Esophagus squamous epithelium (tissue), 5 donors: Measurements from ENCODE around the gene MYH8. TPM values are rescaled to one million over a fixed set of nuclear protein-coding genes. Genes with fewer than 3 reads are reported as not detected.

Source experiments
- DNase-seq: peaks from one replicate; lab custom pipeline; 2025; lab: John Stamatoyannopoulos, UW
- H3K27ac ChIP-seq, 4 donors: fragments of 200-600 bp; sonication (generic); one replicate each; pipeline ENCODE4 v1.5.1; 2016 to 2019; ENCODE audit warnings: mild to moderate bottlenecking in 1 of 4
- H3K27me3 ChIP-seq, 4 donors: fragments of 200-600 bp; sonication (generic); 1 replicate in 3 of 4; 2 replicates in 1 of 4; pipeline versions ENCODE4 v1.5.1 to v1.6.0; 2017 to 2021; ENCODE audit warnings: antibody characterized with exemption in 1 of 4
- H3K36me3 ChIP-seq, 3 donors: fragments of 200-600 bp; sonication (generic); one replicate each; pipeline ENCODE4 v1.5.1; 2016 to 2019
- H3K4me1 ChIP-seq, 3 donors: fragments of 200-600 bp; sonication (generic); one replicate each; pipeline ENCODE4 v1.5.1; 2017 to 2019
- H3K4me3 ChIP-seq, 4 donors: fragments of 200-600 bp; sonication (generic); 1 replicate in 3 of 4; 2 replicates in 1 of 4; pipeline ENCODE4 v1.5.1; 2016 to 2019; ENCODE audit warnings: mild to moderate bottlenecking in 2 of 4, moderate library complexity in 1 of 4
- H3K9me3 ChIP-seq, 3 donors: fragments of 200-600 bp; sonication (generic); one replicate each; pipeline ENCODE4 v1.5.1; 2016 to 2019
- POLR2A ChIP-seq, 4 donors: fragments of 450-650 bp; IDR thresholded peaks; one replicate each; pipeline ENCODE4 v1.6.1; 2017; ENCODE audit warnings: antibody characterized with exemption in 4 of 4, mild to moderate bottlenecking in 4 of 4, moderate library complexity in 3 of 4
- WGBS, 2 donors: methylation state at CpG; one replicate each; pipeline ENCODE4 v1.1.5; 2018; 5-methylcytosine and 5-hydroxymethylcytosine counted together
- intact Hi-C: fragments of 100-400 bp; cut with DNase I; formaldehyde crosslinking; loops from one replicate; pipeline ENCODE4 v1.15.0; 2022
- total RNA-seq, 4 donors: library from RNA; depleted of rRNA; stranded (reverse); fragments of >200 nt; gene quantifications; one replicate each; pipeline ENCODE4 v1.1.0, GENCODE V29; 2016
- TF ChIP-seq, protein P1 (sequence below), 6 experiments: fragments of 450-650 bp in 4 of 6; fragments of 200-600 bp in 2 of 6; sonication (generic) in 2 of 6; IDR thresholded peaks; one replicate each; pipeline ENCODE4 v1.5.1; 2016 to 2019; ENCODE audit warnings: antibody characterized with exemption in 6 of 6, mild to moderate bottlenecking in 4 of 6, moderate library complexity in 4 of 6
- donor health status: DM: yes; HTN: yes; CAD: no.

Gene MYH8
- total RNA-seq, 4 donors from 2014 or later: not detected

DNA sequence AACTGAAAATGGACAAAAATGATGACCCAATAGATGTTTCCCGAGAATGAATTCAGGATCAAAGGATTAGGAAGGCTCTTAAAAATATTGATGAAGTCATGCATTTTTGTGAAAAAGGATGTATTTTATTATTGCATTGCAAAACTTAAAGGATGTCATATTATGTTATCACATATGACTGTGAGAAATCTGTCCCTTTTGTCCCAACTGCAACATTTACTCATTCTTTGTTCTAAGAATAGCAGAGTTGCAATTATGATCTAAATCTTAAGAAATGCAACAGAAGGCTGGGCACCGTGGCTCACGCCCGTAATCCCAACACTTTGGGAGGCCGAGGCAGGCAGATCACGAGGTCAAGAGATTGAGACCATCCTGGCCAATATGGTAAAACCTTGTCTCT is 35.9 kb downstream of the MYH8 start:
- intact Hi-C loops: loop anchor here (10.0 kb wide), 1 partner anchor 59 kb away; no protein-coding TSS in a partner anchor
- no peak for TF ChIP-seq POLR2A (IDR thresholded peaks at IDR 0.05)
- TF ChIP-seq, protein P1, sequence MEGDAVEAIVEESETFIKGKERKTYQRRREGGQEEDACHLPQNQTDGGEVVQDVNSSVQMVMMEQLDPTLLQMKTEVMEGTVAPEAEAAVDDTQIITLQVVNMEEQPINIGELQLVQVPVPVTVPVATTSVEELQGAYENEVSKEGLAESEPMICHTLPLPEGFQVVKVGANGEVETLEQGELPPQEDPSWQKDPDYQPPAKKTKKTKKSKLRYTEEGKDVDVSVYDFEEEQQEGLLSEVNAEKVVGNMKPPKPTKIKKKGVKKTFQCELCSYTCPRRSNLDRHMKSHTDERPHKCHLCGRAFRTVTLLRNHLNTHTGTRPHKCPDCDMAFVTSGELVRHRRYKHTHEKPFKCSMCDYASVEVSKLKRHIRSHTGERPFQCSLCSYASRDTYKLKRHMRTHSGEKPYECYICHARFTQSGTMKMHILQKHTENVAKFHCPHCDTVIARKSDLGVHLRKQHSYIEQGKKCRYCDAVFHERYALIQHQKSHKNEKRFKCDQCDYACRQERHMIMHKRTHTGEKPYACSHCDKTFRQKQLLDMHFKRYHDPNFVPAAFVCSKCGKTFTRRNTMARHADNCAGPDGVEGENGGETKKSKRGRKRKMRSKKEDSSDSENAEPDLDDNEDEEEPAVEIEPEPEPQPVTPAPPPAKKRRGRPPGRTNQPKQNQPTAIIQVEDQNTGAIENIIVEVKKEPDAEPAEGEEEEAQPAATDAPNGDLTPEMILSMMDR (IDR thresholded peaks at IDR 0.05): no peak
- WGBS, 2 donors: 58 to 69% methylated on average over 6 of the region's 6 CpGs
- Histone ChIP-seq H3K36me3 (no peaks in the 10 kb centered on the region), H3K4me1 (no peaks in the 10 kb centered on the region), H3K9me3 (no peaks in the 10 kb centered on the region), H3K27ac (no peak overlapping the region), H3K4me3 (no peak overlapping the region), H3K27me3 (peaks cover 0 to 6% (median 0%) of the 10 kb centered on the region in 4 donors)
- no peak for DNase-seq

DNA sequence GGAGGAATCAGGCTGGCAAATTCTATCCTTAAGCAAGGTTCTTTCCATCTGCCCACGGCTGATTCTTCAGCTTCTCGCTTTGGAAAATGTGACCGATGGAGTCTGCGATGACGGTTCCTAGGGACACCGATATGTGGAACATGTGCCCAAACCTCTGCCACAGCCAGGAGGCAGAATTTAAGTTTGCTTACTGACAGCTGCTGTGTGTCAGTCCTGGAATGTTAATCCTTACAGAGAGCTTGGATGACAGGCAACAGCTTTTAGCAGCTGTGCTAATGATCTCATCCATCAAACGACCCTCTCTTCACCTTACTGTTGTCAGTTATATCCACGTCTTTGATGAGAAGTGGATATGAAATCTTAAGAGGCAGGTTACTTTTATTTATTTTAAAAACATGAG is 37.6 kb downstream of the MYH8 start:
- Histone ChIP-seq H3K4me3 (no peak overlapping the region), H3K27ac (no peak overlapping the region), H3K36me3 (no peaks in the 10 kb centered on the region), H3K9me3 (no peaks in the 10 kb centered on the region), H3K27me3 (no peaks in the 10 kb centered on the region), H3K4me1 (no peaks in the 10 kb centered on the region)
- 33 to 45% methylated on average over 7 to 8 of the region's 8 CpGs for WGBS, 2 donors
- TF ChIP-seq, protein P1 (IDR thresholded peaks at IDR 0.05): no peak
- TF ChIP-seq POLR2A (IDR thresholded peaks at IDR 0.05): no peak
- intact Hi-C loops: loop anchor here (10.0 kb wide), 1 partner anchor 61 kb away; no protein-coding TSS in a partner anchor
- DNase-seq: no peak

DNA sequence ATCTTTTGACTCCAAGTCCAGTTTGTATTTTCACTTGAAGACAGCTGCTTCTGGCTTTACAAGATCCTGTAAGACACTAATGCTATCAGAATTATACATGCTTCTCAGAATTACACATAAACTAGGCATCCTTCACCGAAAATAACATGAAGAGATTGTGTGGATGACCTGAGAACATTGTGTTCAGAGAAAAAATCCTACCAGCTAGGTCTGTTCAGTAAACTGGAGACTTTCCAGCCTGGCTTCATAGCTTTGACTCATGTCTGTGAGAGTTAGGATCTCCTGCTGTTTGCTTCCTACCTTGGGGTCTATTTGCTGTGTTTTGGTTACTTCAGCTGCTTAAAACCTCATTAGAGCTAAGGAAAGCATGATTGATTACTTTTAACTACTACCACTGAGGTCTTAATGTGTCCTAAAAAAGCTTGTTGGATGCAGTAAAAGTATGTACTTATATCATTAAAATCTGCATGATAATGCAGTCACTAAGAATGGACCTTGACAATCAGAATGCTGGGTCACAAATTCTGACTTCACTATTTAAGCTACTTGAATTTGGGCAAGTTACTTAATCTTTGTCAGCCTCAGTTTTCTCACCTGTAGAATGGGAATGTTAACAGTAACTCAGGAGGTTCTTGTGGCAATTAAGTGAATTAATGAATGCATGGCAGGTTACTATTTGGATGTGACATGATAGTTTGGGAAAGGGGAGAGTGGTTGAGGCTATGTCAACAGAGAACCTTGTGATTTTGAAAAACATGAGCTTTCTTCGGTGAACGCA is 40.9 kb downstream of the MYH8 start:
- no peak overlapping the region for H3K27ac ChIP-seq
- no peak overlapping the region for H3K4me3 ChIP-seq
- H3K27me3 ChIP-seq: no peaks in the 10 kb centered on the region
- no peak for DNase-seq
- TF ChIP-seq POLR2A (IDR thresholded peaks at IDR 0.05): no peak
- TF ChIP-seq, protein P1 (IDR thresholded peaks at IDR 0.05): no peak
- no peaks in the 10 kb centered on the region for H3K4me1 ChIP-seq
- no peaks in the 10 kb centered on the region for H3K36me3 ChIP-seq
- intact Hi-C loops: loop anchor here (10.0 kb wide), 1 partner anchor 64 kb away; no protein-coding TSS in a partner anchor
- no peaks in the 10 kb centered on the region for H3K9me3 ChIP-seq
- 67 to 68% methylated on average over 3 of the region's 3 CpGs for WGBS, 2 donors

DNA sequence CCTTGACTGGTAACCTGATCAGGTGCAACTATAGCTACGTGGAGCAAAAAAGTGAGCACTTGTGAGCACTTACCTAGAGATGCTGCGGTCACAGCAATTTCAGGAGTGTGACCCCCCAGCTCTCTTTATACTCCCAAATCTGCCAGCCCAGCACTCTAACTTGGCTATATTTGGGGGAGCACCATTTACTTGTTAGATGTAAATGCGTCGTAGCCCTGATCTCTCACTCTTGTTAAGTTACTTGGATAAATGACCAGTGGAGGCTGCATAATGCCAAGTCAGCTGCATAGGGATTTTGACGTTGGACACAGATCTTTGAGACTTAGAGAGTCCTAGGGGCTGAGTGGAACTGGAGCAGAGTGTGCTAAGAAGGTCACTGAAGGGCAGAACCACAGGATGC is 48.8 kb downstream of the MYH8 start, which contains the start of gene MYH13:
Gene MYH13, minus strand, starts transcription at position 101 of the 400 bp plus-strand sequence. CDS start 8,476 bp downstream, outside the sequence.
- Histone ChIP-seq H3K4me3 (no peak within 1 kb of the TSS), H3K27me3 (no peaks in the 10 kb centered on the region), H3K4me1 (no peaks in the 10 kb centered on the region), H3K9me3 (no peaks in the 10 kb centered on the region), H3K36me3 (no peaks in the 10 kb centered on the region), H3K27ac (no peak within 1 kb of the TSS)
- intact Hi-C loops: no loop called here
- no peak for DNase-seq
- TF ChIP-seq, protein P1 (IDR thresholded peaks at IDR 0.05): no peak
- WGBS, 2 donors: 64 to 79% methylated on average over 4 to 5 of the region's 5 CpGs

DNA sequence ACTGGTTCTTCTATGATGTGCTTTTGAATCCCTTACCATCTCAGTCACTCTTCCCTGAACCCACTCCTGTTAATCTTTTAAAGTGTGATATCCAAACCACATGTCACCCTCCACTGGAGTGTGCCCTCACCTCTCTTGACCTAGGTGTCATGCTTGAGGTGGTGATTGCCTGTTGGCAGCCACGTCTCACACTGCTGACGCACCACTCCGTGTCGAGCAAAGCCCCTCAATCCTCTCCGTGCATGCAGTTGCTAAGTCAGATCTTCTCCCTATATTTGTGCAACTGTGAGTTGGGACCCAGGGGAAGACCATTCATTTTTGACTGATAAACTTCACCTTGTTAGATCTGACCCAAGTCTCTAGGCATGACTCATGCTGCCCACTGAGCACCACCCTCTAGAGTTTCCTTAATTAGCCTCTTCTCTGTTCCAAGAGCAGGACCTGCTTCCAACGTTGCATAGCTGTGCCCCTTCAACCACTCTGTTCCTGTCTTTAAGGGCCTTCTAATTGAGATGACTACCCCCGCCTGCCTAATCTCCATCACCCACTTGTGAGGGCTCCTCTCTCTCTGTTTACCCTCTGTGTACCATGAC is 51.6 kb downstream of the MYH8 start:
- intact Hi-C loops: no loop called here

More for the DNA sequence above, 51.6 kb downstream of the MYH8 start:
- no peak overlapping the region for H3K27ac ChIP-seq
- TF ChIP-seq, protein P1 (IDR thresholded peaks at IDR 0.05): no peak
- 74 to 77% methylated on average over 7 of the region's 7 CpGs for WGBS, 2 donors
- H3K36me3 ChIP-seq: no peaks in the 10 kb centered on the region
- no peaks in the 10 kb centered on the region for H3K27me3 ChIP-seq
- H3K9me3 ChIP-seq: no peaks in the 10 kb centered on the region
- H3K4me1 ChIP-seq: no peaks in the 10 kb centered on the region
- H3K4me3 ChIP-seq: no peak overlapping the region
- no peak for DNase-seq
